GM21381 (cell line): ENCODE measurements around the gene OR10J4.
"Not testable (repeated sequence)": the region's sequence is repeated elsewhere in the genome, so short reads cannot be mapped to it uniquely, and the experiment has no call there.

Experiments used
- ATAC-seq: cut with Tn5 transposase; IDR thresholded peaks from one replicate; pipeline ENCODE4 v1.9.1; 2021; ENCODE audit warnings: mild to moderate bottlenecking, moderate library complexity; ENCODE audit not compliant: unreplicated experiment

OR10J4 gene

DNA sequence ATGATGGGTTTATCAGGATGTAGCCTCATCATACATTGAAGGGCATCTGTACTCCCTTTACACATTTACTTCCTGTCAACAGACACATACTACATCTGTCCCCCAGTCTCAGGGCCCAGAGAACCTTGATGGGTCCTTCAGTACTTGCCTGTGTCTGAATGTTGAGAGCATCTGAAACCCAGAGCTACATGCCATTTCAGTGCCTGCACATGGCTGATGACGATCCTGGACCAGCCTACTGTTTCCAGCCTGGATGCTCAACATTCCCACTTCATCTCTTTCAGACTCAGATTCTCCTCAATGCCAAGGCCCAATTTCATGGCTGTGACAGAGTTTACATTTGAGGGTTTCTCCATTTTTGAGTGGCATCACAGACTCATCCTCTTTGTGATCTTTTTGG, at the start of gene OR10J4:
Gene OR10J4 (plus strand): TSS at position 301 of the 400 bp plus-strand sequence.
- ATAC-seq, result no peak

DNA sequence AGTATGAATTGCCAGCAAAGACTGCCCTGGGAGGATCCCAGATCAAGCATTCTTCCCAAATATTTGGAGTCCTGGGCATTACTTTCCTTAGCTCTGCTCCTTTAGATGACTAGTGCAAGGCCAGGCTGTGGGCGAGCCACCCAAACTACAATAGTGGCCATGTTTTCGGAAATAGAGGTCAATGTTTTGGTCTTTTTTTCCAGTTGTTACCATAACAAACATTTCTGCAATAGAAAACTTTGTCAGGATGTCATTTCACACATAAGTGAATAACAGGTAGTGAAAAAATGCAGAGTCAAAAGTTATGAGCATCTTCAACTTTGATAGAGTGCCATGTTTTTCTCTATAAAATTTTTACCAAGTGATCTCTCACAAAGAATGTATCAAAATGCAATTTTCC, 25.2 kb upstream of the OR10J4 start:
- no peak for ATAC-seq

DNA sequence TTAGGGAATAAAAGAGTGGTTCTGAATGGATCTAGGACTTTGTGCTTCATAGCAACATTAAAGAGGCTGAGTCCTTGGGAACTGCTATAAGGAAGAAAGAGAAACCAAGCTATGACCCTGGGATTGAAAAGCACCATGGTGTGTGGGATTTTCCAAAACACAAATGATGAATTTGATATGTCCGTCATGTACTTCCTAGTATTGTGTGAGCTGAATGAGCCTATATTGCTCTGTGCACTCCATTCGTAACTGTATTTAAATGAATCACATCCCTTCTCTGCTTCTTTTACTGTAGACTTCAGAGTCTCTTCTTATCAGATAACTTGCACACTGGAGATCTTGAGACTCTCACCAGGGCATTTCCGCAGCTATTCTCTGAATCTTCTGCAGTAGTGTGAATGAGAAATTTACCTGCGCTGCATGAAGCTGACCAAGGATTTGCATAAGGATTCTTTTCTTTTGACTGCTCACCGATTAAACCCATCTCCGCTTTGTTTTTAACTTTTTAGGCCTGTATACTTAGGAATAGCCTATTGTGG, 23.1 kb upstream of the OR10J4 start:
- ATAC-seq, result no peak

DNA sequence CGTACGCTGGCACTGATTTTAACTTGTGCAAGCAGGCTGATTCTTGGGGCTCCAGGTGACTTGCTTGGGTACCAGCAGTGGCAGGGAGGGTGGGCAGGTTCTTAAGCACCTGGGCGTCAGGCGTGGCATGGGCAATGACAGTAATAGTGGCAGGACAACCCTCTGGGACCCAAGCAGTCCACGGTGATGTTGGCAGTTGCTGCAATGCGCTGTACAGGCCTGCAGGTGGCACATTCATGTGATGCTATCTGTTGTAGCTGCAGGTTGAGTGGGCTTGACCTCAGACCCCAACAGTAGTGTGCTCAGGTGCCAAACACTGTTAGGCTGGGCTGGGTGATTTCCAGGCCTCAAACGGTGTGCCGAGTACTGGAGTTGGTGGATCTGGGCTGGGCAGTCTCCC, 10.2 kb upstream of the OR10J4 start:
- no peak for ATAC-seq

DNA sequence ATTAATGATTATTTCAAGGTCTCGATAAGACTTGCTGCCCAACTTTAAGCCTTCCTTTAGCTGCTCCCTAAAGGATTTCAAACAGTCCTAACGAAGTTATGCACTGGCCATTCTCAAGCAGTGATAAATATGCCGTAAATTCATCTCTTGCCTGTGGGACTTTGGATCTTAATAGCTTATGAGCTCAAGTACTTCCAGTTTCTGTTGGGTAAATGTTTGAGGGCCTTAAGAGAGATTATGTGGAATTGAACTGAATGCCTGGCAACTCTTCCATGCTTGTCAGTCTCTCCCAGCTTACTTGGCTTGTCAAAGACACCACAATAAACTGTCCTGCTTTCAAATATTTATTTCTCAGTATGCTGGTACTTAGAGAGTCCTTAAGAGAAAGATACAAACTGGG, 3.5 kb upstream of the OR10J4 start:
- ATAC-seq, result no peak

DNA sequence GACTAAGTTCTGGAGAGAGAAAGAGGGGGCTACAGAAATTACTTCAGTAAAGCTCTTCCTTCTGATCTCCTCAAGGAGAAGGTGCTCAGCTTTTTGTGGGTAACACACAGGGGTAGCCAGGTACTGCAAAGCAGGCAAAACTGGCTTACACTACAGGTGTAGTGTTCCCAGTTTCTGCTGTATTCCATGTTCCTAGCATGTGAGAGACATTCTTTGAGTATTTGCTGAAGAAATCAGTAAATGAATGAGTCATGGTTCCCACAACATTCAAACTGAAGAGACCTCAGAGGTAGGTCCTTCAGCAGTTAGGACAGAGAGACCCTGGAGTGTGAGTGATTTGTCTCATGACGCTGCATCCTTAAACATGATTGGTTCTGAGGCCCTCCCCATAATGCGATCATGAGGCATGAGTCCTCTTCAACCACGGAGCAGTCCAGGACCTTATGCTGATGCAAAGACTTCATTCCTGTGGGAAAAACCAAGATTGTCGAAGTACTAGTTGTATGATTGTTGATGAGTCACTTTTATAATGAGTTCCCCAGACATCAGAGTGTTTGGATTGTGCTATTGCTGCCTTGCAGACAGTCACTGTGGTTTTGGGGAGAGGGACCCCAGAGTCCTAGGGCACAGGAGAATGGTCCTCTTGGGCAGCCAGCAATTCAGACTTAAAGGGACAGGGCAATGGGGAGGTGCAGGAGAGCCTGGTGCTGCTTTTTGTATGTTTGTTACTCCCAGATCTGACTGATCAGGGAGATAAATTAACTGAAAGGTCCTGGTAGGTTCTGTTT, 2.7 kb upstream of the OR10J4 start:
- no peak for ATAC-seq

DNA sequence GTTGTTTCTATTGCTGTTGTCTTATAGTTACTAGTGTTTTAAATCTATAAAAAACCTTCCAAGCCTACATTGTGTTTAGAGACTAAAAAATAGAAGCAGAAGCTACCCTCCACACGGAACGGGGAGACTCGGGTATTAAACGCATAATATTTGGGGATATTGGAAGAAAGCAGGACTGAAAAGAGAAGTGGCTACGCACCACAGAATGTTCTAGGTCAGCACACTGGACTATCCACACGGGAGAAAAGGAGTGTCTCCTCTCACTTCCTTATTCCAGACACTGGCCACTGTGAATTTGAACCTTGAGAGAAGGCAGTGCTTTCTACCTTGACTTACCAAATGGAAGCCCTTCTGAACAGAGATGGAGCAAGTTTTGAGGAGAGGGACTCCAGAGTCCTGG, 1.0 kb upstream of the OR10J4 start:
- no peak for ATAC-seq

DNA sequence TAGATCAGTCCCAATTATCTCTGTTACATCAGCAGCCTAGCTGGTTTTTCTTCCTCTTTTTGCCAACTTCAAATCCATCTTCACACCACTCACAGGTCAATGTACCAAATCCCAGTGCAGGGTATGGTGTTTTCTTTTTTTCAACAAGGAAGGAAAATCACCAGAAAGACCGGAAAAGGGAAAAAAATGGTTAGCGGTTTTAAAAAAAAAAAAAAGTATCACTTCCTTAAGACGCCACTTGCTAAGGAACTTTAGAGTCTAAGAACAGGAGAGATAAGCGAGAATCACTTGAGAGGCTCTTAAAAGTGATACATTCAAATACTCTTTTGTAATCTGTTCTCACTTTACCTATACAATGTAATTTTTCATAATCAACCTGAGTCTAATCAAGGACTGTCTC, 4.5 kb downstream of the OR10J4 start:
- ATAC-seq, result no peak

DNA sequence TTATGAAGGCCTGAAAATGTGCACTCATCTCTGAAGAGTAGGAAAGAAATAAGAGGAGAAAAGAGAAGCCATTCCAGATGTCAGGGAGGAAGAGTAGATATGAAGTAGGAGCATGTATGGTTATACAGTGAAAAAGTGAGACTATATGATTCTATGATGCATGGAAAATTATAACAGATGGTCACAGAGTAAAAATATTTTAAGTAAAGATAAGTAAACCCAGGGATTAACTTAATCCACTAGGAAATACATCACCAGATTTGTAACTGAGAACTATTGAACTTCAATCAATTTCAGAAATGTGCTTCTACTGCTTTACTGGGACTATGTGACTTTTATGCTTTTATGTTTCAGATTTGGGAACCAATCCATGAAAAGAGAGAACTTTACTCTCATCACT, 7.4 kb downstream of the OR10J4 start, which contains the start of gene OR10J1:
Gene OR10J1 (plus strand): TSS at position 301 of the 400 bp plus-strand sequence. CDS start 70 bp downstream, at position 371.
- ATAC-seq, result no peak

DNA sequence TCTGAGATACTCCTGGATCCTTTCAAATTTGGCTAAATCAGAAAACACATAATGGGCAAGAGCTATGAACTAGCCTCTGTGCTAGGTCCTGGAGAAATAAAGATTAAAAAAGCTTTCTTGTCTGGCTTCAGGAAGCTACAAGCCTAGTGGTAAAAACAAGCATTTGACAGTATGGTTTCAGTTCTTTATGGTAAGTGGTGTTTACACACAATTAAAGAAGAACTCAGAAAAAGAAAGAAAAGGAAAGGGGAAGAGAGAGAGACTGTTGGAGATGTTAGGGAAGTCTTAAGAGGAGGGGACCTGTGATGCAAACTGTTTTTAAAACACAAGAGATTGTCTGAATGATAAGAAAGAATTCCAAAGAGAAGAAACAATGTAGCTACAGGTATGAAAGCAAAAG, 9.4 kb downstream of the OR10J4 start:
- no peak for ATAC-seq

DNA sequence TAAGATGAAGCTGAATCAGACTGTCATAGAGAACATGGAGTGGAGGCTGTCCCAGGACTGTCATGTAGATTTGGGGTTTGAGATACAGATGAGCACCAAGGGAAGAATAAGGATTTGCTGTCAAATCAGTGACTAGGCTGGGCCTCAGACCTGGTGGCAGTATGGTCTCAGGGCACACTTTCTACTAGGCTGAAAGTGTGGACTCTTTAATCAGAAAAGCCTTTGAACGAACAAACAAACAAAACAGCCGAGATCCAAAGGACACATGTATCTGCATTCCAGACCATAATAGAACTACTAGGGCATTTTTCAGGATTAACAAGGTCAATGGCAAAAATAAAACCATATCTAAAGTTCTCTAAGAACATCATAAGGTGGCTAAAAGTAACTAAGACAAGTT, 10.4 kb downstream of the OR10J4 start:
- no peak for ATAC-seq

DNA sequence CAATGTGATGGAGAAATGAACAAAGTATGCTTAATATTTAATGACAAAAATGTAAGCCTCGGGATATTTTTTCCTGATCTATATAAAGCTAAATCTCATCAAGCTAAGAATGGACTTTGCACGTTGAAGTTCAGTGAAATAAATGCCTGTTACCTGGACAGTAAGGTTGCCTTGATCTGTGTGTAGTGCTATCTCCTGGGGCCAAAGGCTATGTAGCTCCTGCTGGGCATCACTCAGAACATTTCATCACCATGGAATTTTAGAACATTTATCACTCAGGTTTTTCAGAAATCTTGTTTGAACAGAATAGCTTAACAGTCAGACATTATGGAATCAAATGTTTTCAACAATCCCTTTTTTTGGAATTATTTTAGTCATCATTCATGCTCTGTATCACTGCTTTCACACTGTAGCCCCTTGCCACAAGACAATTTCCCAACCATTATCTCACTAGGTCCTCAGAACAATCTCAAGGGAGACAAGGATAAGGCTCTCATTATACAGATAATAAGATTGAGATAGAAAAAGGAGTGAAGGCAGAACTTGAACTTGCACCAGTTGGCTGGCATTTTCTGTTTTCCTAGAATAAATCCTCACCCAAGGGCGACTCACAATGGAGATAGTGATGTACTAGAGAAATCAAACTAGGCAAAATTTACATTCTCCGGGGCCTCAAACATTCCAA, 11.2 kb downstream of the OR10J4 start:
- no peak for ATAC-seq

DNA sequence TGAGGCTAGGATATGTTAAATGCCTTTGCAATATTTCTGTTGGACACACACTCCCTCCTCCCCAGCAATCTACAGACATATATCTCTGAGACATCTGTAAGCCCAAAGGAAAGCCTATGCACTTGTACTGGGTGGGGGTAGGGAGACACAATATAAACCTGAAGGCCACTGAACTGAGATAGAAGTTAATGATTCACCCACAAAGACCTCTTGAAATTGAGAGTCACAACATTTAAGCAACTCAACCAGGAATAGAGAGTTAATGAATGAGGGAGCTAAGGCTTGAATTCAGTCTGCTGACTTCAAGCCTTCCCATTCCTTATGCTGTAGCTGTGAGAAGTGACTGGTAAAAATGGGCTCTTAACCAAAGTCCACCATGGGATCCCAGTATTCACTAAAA, 12.5 kb downstream of the OR10J4 start:
- ATAC-seq, result no peak

DNA sequence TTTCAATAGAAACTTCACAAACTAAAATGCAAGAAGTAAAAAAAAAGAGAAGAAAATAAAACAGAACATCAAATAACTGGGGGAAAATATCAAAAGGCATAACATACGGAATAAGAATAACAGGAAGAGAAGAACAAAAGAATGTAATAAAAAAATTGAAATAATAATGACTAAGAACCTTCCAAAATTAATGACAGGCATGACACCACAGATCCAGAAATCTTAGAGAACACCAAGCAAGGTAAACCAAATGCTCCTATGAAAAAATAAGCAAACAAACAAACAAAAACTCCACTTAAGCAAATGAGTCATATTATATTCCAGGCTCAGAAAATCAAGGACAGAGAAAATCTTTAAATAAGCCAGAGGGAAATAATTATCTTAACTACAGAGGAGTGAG, 16.2 kb downstream of the OR10J4 start:
- ATAC-seq, result no peak

DNA sequence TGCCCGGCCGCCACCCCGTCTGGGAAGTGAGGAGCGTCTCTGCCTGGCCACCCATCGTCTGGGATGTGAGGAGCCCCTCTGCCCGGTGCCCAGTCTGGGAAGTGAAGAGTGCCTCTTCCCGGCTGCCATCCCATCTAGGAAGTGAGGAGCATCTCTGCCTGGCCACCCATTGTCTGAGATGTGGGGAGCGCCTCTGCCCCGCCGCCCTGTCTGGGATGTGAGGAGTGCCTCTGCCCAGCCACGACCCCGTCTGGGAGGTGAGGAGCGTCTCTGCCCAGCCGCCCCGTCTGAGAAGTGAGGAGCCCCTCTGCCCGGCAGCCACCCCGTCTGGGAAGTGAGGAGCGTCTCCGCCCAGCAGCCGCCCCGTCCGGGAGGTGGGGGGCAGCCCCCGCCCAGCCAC, 17.6 kb downstream of the OR10J4 start:
- ATAC-seq, result not testable (repeated sequence)

DNA sequence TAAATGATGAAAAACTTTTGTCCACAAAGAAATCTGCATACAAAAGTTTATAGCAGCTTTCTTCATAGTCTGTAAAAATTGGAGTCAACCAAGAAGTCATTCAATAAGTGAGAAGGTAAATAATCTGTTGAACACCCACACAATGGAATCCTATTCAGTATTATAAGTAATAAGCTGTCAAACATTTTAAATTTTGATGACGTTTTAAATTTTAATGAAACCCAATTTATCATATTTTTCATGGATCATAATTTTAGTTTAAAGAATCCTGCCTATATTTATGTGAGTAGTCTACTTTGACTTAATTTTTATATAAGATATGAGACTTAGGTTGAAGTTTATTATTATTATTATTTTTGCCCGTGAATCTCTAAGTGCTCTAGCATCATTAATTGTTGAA, 27.5 kb downstream of the OR10J4 start:
- ATAC-seq, result no peak

DNA sequence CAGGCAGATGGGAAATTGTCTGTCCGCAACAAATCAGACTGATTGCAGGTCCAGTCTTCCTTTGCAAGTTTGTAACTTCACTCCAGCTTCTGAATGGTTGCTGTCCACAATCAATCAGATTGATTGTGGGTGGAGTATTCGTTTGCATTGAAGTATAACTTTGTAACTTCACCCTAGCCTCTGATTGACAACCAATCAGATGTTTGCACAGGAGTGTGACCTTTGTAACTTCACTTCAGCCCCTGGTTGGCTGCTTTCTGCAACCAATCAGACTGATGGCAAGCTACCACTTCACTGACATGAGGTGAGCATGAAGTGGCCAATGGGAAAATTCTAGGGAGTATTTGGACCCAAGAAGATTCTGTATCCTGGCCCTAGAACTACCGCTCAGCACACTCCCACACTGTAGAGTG, 33.2 kb downstream of the OR10J4 start:
- ATAC-seq, result no peak

DNA sequence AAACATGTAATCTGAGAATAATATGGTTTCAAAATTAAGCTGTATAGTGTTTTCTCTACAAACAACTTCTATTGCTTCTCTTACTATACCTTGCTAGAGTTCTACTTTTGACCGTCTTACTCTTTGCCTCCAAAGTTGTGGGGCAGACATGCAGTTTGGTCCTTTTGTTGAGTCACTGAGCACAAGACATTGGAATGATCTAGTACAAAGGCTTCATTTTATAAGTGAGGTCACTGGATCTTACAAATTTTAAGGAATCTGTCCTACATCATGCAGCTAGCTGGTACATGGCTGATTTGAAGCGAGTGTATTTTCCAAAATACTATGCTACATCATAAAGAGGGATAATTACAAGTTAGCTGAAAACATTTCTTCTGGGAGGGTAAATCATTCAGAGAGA, 36.3 kb downstream of the OR10J4 start:
- ATAC-seq, result no peak

DNA sequence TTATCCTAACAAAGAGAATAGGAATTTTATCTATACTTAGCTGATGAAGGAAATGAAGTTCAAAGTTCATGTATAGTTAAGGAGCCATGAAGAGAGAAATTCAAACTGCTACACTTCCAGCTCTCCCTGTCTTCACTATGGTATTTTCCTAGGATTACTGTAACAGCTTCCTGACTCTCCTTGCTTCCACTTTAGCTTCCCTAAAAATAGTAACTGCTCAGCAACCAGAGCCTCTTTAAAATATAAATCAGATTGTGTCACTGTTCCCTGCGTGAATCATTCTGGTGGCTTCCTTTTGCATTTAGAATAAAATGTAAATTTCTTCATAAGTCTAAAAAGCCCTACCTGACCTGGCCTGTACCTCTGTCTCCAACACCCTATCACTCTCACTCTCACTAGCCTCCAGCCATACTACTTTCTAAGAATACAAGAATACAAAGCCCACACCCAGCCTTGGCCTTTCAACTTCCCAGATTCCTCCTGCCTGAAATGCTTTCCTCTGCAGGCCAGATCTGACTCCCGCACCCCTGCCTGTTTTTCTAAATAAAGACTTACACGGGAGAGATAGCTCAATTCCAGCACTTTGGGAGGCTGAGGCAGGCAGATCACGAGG, 38.0 kb downstream of the OR10J4 start:
- no peak for ATAC-seq

DNA sequence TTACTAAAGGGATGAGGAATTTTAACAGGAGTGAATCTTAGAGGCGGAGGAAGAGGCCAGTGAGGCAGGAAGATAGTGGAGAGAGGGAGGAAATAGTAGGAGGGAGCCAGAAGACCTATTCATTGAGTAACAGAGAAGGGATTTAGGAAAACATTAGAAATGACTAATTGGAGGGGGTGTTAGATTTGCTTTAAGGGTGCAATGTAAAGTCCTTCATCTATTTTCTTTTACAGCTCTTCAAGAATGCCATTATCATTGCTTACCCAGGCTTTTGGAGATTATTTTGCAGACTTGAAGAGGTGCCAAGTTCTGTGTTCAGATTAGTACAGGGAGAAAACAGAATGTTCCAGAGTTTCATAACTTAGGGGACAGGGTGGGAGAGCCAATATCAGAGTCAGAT, 41.3 kb downstream of the OR10J4 start:
- no peak for ATAC-seq

DNA sequence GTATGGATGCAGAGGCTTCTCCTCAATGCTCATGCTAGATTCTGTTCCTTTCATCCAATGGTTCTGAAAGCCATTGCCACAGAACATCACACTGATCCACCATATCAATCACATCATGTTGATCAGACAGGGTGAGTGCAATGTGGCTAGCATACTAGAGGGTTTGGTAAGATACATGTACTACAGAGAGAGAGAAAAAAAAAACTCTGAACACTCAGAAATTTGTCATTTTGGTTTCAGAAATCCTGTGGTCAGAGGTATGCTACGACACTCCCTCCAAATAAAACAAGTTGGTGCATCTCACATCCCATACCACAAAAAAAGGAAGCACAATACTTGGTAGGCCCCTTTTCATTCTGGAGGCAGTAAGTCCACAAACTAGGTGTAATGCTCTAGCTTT, 42.9 kb downstream of the OR10J4 start:
- no peak for ATAC-seq
